AG04449 (cell line): Measurements from ENCODE around the gene MAPRE2.

Source experiments
- CTCF ChIA-PET: fragments of 350-600 bp; formaldehyde crosslinking; extraction: SDS; loops from one replicate; lab custom pipeline; 2021; ENCODE audit warnings: antibody characterized with exemption; lab: Yijun Ruan, JAX
- POLR2A ChIA-PET: fragments of 400-600, 350-600 bp; formaldehyde crosslinking; extraction: SDS; loops from one replicate; lab custom pipeline; 2020; ENCODE audit warnings: antibody characterized with exemption, inconsistent platforms; lab: Yijun Ruan, JAX
- DNase-seq: peaks from one replicate; pipeline ENCODE4 v3.0.0-alpha.2; 2010; ENCODE audit warnings: low read depth, low spot score
- H3K4me3 ChIP-seq: 2 replicates; pipeline ENCODE4 v1.5.1; 2011; ENCODE audit warnings: low read depth, mild to moderate bottlenecking, control low read depth, low read length
- CTCF ChIP-seq: IDR thresholded peaks from one replicate; pipeline ENCODE4 v1.5.1; 2011; ENCODE audit warnings: mild to moderate bottlenecking, moderate library complexity, low read length, control low read depth, inconsistent platforms; ENCODE audit not compliant: insufficient read depth; ENCODE audit errors: missing control alignments

MAPRE2 gene

GRCh38 chr18:35118641-35119040 is 77.4 kb downstream of the MAPRE2 start:
- ChIA-PET CTCF (interaction anchor here (1.0 to 2.1 kb wide), 2 partner anchors 9 to 25 kb away, joined by 3 to 8 read pairs; no protein-coding TSS in a partner anchor), POLR2A (no interaction called here)
- no peak for TF ChIP-seq CTCF
- DNase-seq = no peak
- H3K4me3 ChIP-seq = no peak overlapping the region

GRCh38 chr18:35121038-35121437 is 79.8 kb downstream of the MAPRE2 start:
- no peak for DNase-seq
- ChIA-PET POLR2A (no interaction called here), CTCF (interaction anchor here (1.3 to 1.8 kb wide), 3 partner anchors 22 to 115 kb away, joined by 3 to 9 read pairs (median 6); no protein-coding TSS in a partner anchor)
- no peak overlapping the region for H3K4me3 ChIP-seq
- no peak for TF ChIP-seq CTCF

GRCh38 chr18:35121531-35121930 is 80.3 kb downstream of the MAPRE2 start:
- DNase-seq = no peak
- ChIA-PET POLR2A (no interaction called here), CTCF (interaction anchor here (0.9 to 1.8 kb wide), 4 partner anchors 22 to 115 kb away, joined by 3 to 9 read pairs (median 5); no protein-coding TSS in a partner anchor)
- no peak for TF ChIP-seq CTCF
- no peak overlapping the region for H3K4me3 ChIP-seq

- ChIA-PET POLR2A (no interaction called here), CTCF (interaction anchor here (0.7 to 1.8 kb wide), 8 partner anchors 10 to 256 kb away, joined by 3 to 8 read pairs (median 4); no protein-coding TSS in a partner anchor)
- no peak for DNase-seq
- H3K4me3 ChIP-seq = no peak overlapping the region
- TF ChIP-seq CTCF = peak; percentile 14
Observed at GRCh38 chr18:35122586-35123224, 81.5 kb downstream of the MAPRE2 start.

GRCh38 chr18:35123811-35124210 is 82.6 kb downstream of the MAPRE2 start:
- CTCF ChIA-PET = interaction anchor here (1.3 to 5.3 kb wide), 3 partner anchors 8 to 113 kb away, joined by 5 to 35 read pairs (median 8); no protein-coding TSS in a partner anchor
- POLR2A ChIA-PET = no interaction called here
- H3K4me3 ChIP-seq = no peak overlapping the region

More at GRCh38 chr18:35123811-35124210, 82.6 kb downstream of the MAPRE2 start:
- TF ChIP-seq CTCF = no peak
- no peak for DNase-seq
